DLD1 (cell line): ENCODE data around the gene SFXN2.
"Not testable (repeated sequence)": the region's sequence is repeated elsewhere in the genome, so short reads cannot be mapped to it uniquely, and the experiment has no call there.

Experiments
- in situ Hi-C: cut with HindIII; loops from 2 replicates; pipeline ENCODE4 v1.10.0; 2017; ENCODE audit warnings: low sequenced_read_pairs

Gene SFXN2

DNA sequence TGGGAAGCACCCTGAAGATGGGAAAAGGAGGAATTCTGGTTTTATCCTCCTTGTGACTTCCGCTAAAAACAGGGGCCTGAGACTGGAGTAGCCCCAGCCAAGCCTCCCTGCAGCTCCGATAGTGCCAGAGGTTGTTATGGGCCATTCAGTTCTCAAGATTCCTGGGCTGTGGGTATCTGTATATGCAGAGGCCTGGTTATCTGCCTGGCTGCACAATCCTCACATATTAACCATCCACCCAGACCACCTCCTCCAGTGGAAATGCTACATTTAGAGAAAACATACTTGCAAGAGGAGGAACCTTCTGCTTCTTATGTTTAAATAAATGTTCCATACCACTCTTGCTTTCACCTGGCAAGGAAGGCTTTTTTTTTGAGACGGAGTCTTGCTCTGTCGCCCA is 34.8 kb upstream of the SFXN2 start:
- in situ Hi-C loops, result no loop called here

GRCh38 chr10:102681696-102682095 is 32.7 kb upstream of the SFXN2 start:
- in situ Hi-C loops, result no loop called here

DNA sequence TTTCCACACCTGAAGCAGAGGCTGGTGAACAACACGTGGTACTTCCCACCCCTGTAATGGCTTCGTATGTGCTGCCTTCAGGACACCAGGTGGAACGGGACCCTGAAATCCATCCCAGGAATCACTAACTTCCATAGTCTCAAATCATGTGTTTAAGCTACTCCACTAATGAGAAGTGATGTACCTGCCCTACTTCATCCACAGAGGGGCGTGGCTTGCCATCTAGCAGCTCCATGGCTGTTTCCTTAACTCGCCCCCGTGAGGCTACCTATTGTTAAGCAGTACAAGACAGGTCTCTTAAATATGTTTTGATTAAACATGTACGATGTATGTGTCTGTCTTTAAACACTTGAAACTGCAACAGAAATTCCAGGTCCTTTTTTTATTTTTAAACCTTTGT is 32.0 kb upstream of the SFXN2 start:
- in situ Hi-C loops, result no loop called here

DNA sequence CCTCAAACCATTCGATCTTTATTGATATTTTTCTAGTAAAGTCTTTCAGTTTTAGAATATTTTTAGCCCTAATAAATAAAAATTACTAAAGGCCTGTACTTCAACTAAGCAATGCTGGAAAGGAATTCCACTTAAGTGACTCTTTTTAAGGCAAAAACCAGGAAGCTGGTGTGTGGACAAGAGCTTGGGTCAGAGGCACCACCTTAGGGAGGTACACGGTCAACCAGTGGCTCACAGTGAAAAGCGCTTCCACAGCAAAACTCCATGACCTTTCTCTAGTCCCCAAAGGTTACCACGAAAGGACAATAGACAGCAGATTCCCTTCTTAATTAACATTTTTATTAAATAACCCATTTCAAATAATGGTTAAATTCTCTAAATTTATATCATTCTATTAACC is 31.5 kb upstream of the SFXN2 start:
- in situ Hi-C loops, result no loop called here

DNA sequence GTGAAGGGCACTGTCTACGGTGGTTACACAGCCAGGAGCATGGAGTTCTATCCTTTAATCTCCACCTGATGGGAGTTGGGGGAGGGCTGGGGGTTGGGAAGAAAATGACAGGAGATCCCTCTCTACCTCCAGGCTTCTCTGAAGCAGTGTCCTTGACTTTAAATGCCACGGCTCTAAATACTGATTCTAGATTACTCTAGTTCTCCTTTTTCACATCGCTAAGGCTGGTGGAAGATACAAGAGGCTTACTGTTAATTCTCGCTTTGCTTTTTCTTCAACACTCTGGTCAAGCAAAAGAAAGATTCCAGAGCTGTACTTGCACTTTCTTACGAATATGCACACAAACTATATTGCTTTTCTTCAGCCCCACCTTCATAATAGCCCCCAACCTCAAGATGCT is 30.7 kb upstream of the SFXN2 start:
- in situ Hi-C loops, result no loop called here

DNA sequence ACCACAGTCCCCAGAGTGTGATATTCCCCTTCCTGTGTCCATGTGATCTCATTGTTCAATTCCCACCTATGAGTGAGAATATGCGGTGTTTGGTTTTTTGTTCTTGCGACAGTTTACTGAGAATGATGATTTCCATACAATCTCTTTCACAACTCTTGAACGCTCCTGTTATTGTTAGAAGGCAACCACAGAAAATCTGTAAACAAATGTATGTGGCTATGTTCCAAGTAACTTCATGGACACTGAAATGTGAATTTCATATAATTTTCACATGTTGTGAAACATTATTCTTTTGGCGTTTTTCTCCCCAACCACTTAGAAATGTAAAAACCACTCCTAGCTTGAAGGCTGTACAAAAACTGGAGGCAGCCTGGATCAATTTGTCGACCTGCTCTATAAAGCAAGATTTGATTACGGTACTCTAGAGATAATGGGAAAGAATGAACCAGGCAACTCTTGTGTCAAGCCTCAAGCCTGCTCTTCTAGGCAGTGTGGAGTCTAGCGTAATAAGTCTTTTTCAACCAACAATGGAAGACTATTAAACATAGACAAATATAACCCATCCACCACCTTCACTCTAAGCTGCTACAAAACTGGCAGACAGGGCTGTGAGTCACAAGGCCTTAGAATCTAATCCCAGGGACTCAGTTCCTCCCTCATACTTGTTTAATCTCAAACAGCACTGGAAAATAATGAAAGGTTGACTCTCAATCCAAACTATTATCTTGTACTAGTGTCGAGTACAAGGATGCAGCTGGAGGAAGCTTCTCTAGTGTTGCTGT is 23.0 kb upstream of the SFXN2 start:
- in situ Hi-C loops, result no loop called here

- in situ Hi-C loops, result not testable (repeated sequence)
Observed at GRCh38 chr10:102695401-102695800, 19.0 kb upstream of the SFXN2 start.

DNA sequence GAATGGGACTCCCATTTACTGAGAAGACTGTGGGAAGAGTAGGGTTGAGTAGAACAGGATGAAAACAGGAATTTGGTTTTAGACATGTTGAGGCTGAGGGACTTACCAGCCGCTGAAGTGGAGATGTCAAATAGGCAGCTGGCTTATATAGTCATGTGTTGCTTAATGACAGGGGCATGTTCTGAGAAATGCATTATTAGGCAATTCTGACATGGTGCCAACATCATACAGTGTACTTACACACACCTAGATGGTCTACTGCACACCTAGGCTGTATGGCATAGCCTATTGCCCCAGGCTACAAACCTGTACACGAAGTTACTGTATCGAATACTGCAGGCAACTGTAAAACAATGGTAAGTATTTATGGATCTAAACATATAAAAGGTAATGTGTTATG is 17.7 kb upstream of the SFXN2 start:
- in situ Hi-C loops, result no loop called here

GRCh38 chr10:102698894-102699293 is 15.5 kb upstream of the SFXN2 start:
- in situ Hi-C loops, result no loop called here

GRCh38 chr10:102701272-102701671 is 13.2 kb upstream of the SFXN2 start:
- in situ Hi-C loops, result no loop called here

DNA sequence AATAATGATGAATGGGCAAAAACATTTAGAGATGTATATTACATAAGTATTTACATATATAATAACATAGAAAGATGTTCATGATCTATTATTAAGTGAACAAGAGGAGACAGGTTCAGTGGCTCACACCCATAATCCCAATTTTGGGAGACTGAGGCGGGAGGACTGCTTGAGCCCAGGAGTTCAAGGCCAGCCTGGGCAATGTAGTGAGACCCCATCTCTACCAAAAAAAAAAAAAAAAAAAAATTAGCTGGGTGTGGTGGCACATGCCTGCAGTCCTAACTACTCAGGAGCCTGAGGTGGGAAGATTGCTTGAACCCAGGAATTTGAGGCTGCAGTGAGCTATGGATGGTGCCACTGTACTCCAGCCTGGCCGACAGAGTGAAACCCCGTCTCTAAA is 12.6 kb upstream of the SFXN2 start:
- in situ Hi-C loops, result no loop called here

DNA sequence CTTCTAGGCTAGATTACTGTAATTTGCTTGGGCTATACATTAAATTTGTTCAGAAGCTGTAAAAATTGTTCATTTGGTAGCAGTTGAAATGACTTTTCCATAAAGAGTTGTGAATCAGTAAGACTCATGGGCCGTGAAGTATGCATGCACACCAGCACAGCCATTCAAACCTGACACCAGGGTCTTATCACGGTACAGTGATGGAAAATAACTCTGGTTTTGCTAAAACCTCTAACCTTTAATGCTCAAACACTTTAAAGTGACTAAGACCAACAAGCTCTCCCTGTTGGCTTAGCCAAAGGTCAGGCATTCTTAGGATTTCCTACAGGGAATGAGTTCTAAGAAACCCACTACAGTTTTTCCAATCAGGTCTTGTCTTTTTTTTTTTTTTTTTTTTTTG is 11.7 kb upstream of the SFXN2 start:
- in situ Hi-C loops, result no loop called here

- in situ Hi-C loops, result no loop called here
Observed at GRCh38 chr10:102704915-102705314, 9.5 kb upstream of the SFXN2 start.

DNA sequence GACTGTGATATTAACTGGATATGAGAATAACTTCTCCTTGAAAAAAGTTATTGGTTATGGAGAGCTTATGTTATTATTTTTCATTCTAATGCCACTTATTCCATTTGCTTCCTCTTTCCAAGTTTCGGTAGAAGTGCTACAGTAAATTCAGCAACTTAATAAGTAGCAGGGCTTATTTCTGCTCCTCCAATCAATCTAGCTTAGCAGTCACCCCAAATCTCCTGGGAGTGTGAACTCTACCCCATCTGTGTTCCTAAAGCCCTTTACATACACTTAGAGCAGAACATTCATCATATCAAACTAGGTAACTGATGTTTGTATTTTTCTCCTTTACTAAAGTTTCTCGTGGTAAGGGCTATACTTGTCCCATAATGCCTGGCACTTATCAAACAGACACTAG is 8.9 kb upstream of the SFXN2 start:
- in situ Hi-C loops, result no loop called here

- in situ Hi-C loops, result no loop called here
Observed at GRCh38 chr10:102710609-102711008, 3.8 kb upstream of the SFXN2 start.

DNA sequence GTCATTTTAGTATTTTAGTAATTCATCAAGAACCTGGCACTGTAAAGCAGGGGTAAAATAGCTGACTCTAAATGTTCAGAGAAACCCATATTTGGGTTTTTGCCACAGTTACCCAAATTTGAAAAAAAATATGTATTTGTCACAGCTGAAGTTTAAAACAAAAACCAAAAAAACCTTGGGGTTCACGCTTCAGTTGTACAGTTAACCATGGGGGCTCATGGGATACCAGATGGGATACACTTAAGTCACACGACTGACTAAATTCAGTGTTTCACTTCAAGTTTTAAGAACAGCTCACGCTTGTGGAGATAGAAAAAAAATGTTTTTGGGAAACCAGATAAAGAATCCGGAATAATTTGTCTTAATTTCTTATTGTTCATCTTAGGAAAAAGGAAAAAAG is 2.3 kb upstream of the SFXN2 start:
- in situ Hi-C loops, result no loop called here

- in situ Hi-C loops, result no loop called here
Observed at GRCh38 chr10:102712843-102713538, 1.4 kb upstream of the SFXN2 start.

- in situ Hi-C loops, result no loop called here
Observed at GRCh38 chr10:102713539-102713813, 960 bp upstream of the SFXN2 start.

- in situ Hi-C loops, result no loop called here
Observed at GRCh38 chr10:102713814-102714620, 419 bp upstream of the SFXN2 start, which contains the start of gene ARL3. Gene ARL3 (minus strand): TSS chr10:102714397. CDS start chr10:102714275, 122 bp downstream.

- in situ Hi-C loops, result no loop called here
Observed at GRCh38 chr10:102715880-102716279, 1.4 kb downstream of the SFXN2 start.

- in situ Hi-C loops, result not testable (repeated sequence)
Observed at GRCh38 chr10:102716900-102717565, 2.6 kb downstream of the SFXN2 start.
